ENCODE measurements around the gene IQCE.
A peak's percentile ranks its signal among the peaks of the same experiment; 100 is the strongest.

IQCE gene

DNA sequence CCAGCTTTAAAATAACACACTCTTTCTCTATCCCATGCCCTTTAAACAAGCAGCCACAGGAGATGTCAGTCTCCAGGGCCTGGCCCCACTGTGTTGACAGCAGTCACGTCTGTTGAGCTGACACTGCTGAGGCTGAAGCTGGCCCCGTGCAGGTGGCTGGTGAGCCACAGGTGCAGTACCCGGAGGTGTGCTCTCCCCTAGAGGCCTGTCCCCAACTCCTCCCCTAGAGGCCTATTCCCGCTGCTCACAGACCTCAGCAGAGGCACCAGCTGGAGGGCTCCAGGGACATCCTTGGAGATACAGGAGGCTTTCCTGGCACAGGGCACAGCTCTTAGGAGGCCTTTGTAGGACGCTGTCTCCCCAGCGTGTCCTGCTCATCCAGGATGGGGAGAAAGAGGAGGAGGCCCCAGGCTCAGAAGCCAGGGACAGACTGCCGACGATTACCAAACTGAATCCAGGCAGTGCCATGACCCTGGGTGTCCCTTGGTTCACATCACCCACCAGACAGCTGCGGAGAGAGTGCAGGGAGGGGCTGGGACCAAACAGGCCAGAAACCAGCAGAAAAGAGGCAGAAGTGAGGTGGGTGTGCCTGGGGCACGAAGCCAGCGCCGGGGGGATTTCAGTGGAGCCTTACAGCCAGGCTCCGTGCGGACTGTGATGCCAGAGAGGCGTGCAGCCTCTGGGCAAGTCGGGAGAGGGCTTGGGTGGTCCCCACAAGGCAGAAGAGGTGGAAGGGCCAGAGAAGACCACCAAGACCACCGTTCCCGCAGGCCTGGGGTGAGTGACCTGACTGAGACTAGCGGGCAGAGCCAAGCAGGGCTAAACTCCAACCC is 54.5 kb downstream of the IQCE start:
- DNase-seq = peak in 1 of 51 donors; percentile 43

DNA sequence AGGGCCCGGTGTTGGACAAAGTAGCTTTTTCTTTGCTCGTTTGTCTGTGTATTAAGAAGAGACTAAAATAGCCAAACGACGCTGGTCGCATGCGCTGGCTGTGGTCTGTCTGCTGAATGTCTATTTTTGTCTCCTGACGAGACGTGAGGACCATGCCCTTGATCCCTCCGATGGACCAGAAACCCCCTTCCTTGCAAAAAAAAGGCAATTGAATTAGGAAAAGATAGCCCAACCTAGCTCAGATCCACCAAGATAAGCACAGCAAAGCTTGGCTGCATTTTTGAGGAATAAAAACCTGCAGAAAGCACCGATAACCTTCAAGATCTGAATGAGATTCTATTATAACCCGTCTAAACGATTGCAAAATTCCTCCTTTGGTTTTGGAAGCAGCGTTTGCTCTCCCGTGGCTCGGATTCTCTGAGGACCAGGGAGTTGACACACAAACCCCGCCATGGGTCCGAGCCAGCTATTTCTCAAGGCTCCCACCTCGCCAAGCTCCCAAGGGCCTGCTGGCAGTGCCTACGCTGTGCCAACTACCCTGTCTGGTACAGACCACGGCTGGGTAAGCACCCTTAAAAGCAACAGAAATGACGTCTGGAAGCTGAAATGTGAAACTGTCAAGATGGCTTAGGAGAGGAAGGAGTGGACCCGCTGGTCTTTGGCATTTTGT is 55.3 kb downstream of the IQCE start:
- DNase-seq = peak in 28 of 51 donors; percentile 25 to 74 (median 46)

DNA sequence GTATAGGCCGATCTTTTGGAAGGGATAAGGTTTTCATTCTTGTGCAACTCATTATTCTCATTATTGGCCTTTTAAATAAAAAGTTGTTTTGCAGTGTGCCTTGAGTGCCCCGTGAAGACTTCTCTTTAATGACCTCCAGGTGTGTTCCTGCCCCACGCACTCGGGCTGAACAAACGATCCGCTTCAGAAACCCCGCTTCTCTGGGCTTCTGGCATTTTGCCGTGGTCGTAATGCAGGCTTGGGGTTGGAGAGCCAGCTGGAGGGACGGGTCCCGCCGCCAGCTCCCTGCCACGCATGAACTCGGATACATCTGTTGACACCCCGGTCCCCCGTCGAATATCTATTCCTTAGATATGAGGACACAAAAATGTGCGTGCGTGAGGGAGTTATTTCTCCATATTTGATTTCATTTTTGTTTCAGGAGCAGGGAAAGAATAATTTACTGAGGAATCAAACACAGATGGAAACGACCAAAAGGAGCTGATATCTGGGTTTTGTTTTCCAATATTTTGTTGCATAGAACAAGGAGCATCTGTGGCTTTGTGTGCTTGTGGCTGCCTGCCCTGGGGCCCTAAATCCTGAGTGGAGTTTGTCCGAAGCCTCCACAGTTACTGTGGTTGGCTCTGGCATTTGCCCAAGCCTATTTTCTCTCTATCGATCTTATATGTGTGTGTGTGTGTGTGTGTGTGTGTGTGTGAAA is 56.0 kb downstream of the IQCE start:
- peak in 3 of 51 donors; percentile 16 to 27 (median 19) for DNase-seq

DNA sequence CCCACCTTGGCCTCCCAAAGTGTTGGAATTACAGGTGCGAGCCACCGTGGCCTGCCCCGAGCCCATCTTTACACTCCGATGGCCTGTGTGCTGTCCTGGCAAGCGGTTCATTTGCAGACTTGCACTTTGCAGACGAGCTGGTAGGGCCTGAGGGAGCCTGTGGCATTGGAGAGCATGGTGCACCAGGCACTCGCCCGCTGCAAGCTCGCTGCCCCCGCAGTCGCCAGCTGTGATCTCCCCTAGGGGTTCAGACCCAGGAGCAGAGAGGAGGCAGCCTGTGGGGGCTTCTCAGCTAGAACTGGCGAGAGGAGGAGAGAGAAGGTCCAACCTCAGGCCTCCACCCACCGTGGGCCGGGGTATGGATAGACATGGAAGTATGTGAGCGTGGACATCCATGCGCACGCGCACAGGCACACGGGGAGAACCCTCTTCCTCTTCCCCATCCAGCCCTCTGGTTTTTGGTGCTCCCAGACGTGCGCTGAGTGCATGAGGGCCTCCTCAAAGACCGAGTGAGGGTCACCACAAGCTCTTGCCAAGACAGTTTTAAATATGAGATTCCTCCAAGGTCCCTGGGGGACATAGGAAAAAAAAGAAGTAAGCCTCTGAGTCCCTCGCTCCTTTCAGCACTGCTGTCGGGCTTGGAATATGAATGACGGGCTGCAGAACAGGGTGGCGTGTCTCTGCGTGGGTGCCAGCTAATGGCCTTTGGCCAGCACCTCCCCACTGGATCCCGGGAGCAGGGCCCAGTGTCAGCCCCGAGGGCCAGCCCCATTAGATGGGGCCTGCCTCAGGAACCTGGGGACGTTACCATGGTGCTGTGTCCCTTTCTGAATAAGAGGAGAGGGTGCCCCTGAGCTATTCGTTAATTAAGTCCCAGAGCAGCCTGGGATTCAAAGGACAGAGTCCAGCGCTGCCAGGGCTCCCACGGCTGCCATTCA is 57.9 kb downstream of the IQCE start:
- DNase-seq = peak in 35 of 51 donors; percentile 27 to 90 (median 65)

DNA sequence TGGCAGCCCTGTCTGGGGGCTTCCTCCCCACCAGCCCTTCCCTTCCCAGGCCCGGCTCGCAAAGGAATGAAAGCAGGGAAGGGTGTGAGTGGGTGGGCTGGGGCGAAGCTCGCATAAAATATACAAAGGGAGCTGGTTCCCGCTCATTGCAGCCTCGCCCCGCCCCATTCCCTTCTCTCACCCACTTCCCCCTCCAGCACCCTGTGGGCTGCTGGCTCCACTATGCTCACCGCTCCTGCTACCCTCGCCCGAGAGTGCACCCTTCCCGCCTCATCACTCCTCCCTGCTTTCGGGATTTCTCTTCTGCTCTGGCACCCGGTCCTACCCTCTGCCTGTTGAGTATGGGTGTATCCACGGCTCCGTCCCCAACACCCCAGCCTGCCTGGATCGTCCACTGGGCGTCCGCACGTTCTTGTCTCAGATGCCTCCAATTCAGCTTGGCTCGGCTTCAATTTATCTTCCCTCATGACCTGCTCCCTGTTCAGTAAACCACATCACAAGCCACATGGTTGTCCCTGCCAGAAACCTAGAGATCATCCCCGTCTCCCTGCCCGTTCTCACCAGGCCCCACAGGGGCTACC is 58.6 kb downstream of the IQCE start:
- peak in 8 of 51 donors; percentile 52 to 81 (median 64) for DNase-seq

DNA sequence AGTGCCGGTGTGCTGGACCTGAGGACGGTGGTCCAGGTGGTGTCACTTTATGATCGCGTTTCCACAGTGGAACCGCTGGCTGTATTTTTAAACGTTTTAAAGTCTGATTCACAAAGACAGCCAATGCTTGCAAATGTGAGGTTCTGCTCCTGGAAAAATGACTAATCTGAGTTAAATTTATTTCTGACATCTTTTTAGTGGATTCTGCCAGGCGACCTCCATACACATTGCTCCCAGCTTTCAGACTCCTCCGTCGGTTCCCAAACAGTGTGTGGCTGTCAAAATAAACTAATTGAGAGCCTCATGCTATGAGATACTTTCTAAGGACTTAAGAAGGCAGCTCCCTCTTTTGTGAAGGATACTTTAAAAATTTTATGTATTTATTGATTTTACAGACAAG is 60.3 kb downstream of the IQCE start:
- DNase-seq = peak in 1 of 51 donors; percentile 21

DNA sequence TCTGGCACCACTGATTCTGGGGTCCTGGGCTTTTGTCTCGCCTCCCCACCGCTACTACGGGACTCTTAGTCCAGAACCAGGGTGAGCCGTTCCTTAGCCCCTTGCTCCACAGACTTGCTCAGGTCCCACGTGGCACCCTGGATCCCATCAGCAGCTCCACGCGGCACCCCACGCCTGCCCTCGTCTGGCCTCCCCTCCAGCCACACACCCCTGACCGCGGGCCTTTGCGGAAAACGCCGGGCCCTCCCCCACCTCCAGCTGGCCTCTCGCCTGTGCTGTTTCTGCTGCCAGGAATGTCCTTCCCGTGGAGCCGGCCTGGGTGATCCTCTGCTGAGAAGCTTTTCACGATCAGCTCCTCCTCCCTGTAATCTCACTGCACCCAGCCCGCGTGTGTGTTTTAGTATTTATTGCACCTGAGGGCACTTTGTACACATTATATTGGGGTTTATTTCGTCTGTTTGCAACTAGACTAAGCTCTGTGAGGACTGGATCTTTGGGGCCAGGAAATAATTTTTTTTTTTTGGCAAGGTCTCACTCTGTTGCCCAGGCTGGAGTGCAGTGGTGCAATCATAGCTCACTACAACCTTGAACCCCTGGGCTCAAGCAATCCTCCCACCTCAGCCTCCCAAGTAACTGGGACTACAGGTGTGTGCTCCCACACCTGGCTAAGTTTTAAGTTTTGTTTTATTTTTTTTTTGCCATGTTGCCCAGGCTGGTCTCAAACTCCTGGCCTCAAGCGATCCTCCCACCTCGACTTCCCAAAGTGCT is 62.5 kb downstream of the IQCE start:
- DNase-seq = peak in 23 of 51 donors; percentile 18 to 63 (median 47)

DNA sequence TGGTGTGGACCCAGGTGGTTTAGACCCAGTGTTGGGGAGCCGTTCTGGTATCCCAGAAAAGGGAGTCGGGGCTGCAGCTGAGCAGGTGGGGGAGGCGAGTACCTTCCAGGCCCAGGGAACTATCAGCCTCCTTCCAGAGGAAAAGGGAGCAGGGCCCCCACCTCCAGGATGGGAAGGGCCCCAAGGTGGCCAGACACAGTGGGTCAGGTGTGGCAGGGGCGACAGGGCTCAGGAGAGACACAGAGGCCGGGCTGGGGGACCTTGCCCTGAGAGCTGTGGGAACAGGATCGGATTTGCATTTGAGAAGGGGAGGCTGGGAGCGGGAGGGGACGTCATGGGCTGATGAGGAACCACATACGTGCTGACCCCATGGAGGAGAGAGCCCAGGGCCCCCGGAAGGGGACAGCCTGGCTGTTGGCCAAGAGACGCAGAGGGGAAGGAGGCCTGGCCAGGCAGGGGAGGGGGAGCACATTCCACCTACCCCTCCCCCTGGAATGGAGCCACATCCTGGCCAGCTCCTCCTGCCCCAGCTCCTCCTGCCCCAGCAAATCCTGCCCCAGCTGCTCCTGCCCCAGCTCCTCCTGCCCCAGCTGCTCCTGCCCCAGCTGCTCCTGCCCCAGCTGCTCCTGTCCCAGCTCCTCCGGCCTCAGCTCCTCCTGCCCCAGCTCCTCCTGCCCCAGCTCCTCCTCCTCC is 63.3 kb downstream of the IQCE start:
- DNase-seq = peak in 5 of 51 donors; percentile 23 to 43 (median 27)

DNA sequence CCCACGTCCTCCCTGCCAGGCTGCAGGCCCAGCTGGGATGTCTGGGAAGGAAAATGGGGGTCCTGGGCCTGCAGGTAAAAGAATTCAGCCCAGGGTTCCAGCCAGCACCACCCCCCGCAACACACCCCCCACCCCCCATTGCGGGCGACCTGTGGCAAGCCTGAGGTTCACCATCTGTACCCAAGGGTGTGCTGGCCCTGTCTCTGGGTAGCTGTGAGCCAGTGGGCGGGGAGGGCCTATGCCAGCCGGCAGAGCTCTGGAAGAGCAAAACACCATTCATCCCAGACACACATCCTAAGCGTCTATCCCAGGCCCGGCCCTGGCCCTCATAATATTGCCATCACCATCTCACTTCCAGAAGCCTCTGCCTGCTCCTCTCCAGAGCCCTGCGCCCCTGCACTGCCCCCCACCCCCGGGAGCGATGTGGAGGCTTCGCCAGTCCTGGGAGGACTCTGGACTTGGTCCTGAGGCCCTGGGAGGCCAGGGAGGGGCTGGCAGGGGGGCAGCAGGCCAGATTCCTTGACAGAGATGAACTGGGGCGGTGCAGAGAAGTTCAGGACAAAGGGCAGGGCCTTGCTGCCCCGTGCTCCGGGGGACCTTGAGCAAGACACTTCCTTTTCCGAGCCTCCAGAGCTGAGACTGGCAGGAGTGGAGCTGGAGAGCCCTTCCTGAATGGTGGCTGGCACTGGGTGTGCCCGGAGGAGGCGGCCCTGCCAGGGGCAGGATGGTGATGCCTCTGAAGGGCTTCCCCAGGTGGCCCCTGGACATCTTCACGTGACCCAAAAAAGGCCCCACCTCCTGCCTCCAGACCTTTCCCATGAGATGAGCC is 64.3 kb downstream of the IQCE start:
- DNase-seq = no peak

DNA sequence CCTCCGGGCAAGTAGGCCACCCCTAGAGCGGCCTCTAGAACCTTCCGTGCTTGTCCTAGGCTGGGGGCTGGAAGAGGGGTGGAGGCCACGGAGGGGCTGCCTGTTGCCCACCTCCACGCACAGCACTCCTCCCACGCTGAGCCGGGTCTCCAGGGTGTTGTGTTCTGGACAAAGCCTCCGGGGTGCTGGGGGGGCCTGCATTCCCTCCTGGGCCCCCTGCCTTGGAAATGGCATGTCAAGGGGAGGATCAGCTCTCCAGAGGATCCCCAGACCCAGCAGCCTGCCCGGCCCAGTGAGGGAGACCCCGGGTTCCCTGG is 64.9 kb downstream of the IQCE start:
- no peak for DNase-seq

DNA sequence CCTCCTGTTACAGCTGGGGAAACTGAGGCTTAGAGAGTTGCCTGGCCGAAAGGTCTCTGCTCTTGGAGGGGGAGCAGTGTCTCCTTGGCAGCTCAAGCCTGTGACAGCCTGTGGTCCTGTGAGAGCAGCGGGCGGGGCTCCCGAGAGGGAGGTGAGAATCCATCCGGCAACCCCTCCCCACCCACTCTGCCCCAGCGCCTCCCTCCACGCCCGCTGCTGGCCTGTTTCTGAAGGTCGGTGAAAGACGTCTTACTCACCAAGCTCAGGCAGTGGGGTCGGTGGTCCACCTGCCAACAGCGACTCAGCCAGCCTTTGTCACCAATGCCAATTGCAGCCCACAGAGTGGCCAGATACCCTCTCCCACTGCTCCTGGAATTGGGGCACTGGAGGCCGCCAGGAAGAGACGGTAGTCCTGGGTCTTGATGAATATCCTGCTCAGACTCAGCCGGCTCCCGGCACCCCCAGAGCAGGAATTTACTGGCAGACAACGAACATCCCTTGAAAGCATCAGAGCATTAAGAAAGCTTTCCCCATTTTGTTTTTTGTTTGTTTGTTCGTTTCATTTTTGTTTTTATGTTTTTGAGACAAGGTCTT is 65.6 kb downstream of the IQCE start:
- no peak for DNase-seq

DNA sequence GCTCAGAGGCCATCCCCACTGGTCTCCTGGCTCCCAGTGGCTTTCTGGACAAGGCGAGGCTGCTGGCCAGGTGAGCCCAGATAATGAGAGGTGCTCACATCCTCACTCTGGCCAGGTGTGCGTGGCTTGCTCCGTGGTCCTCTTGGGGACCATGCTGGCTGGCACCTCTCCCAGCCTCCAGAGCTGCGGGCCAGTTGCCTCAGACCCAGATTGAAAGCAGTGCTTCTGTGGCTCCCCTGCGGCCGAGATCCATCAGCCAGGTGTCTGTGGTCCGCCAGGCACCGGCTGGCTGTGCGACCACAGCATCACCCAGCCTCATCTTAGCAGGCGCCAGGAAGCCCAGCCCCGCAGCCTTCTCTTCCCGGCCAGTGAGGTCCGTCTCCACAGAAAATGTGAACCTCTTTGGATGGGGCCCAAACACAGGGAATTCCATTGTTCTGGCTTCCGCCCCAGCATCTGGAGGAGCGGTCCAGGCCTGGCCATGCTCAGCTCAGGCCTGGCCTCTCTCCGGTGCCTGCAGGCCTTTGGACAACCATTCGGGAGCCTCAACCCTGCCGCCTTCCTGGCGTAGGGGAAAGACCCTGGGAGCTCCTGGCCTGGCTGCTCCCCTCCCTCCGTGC is 67.8 kb downstream of the IQCE start:
- no peak for DNase-seq

DNA sequence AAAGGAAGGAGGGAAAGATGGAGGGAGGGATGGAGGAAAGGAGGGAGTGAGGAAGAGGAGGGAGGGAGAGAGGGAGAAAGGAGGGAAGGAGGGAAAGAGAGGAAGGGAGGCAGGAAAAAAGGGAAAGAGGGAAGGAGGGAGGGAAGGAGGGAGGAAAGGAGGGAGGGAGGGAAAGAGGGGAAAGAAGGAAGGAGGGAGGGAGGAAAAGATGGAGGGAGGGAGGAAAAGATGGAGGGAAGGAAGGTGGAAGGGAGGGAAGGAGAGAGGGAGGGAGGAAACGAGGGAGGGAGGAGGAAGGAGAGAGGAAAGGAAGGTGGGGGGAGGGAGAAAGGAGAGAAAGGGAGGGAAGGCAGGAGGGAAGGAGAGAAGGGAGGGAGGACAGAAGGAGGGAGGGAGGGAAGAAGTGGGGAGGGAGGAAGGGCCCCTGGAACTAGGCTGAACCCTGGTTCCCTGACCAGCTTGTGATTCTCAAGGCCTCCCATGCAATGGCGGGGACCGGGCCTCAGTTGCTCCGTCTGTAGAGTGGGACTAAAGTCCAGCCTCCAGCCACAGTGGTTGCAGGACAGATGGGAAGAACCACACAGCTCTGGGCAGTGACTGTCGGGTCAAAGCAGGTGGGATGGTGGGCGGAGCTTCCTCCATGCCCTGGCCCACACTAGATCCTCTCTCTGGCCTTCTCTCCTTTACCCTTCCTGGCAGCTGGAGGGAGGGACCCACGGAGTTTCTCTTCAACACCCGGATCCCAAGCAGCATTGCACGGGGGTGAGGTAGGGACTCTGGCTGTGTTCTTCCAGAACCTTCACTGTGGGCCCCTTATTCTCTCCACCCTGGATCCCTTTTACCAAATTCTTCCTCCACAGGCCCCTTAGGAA is 68.7 kb downstream of the IQCE start:
- no peak for DNase-seq

DNA sequence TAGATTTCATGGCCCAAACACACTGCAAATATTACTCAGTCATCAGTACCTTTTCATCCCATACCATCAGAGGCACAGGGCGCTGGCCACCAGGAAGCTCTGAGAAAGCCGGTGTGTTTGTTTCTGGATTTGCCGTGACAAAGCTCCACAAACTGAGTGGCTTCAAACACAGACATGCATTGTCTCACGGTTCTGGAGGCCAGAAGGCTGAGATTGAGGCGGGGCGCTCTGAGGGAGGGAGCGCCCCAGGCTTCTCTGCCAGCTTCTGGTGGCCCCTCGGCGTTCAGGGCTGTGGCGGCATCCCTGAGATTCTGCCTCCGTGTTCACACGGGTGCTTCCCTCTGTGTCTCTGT is 69.3 kb downstream of the IQCE start:
- DNase-seq = no peak

DNA sequence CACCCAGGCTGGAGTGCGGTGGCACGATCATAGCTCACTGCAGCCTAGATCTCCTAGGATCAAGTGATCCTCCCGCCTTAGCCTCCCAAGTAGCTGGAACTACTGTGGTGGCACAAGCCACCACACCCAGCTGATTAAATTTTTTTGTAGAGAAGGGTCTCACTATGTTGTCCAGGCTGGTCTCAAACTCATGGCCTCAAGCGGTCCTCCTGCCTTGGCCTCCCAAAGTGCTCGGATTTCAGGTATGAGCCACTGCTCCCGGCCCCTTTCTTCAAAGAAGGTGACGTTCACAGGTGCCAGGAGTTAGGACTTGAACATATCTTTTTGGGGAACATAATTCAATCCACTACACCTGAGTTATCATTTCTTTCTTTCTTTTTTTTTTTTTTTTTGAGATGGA is 70.1 kb downstream of the IQCE start:
- DNase-seq = no peak

Measured in hypothalamus (tissue), 51 donors.